ENCODE results near the gene NOX3. TPM values are rescaled to one million over a fixed set of nuclear protein-coding genes. Genes with fewer than 3 reads are reported as not detected.

Gene NOX3
- total and polyA plus RNA-seq, 10 of the 15 experiments (the other 5 are each of a cell fraction or from before 2014, with no cell fraction given): not detected

DNA sequence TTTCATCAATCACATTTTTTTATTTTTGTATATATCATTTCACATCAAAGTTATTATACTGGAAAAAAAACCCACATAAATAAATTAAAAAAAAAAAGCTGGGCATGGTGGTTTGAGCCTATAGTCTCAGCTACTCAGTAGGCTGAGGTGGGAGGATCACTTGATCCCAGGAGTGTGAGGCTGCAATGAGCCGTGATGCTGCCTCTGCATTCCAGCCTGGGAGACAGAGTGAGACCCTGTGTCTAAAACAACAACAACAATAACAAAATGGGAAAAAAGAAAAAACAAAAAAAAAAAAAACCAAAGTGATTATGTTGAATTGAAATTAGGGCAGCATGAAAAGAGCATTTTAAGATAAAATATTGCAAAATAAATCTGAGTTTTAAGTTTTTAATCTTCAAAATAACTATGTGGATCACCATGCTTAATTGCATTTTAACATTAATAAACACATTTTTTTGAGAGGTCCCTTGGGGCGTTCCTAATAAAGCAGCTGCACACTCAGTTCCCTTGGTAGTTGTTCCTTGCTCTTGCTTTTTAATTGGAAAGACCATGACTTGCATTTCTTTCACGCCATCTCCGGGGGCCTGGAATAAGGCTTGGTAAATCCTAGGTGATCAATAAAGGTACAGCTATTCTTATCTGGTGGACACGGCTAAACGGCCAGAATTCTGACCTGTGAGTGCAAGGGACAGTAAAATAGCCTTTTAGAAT, 15.1 kb downstream of the NOX3 start (continued):
- TF ChIP-seq, protein P1, sequence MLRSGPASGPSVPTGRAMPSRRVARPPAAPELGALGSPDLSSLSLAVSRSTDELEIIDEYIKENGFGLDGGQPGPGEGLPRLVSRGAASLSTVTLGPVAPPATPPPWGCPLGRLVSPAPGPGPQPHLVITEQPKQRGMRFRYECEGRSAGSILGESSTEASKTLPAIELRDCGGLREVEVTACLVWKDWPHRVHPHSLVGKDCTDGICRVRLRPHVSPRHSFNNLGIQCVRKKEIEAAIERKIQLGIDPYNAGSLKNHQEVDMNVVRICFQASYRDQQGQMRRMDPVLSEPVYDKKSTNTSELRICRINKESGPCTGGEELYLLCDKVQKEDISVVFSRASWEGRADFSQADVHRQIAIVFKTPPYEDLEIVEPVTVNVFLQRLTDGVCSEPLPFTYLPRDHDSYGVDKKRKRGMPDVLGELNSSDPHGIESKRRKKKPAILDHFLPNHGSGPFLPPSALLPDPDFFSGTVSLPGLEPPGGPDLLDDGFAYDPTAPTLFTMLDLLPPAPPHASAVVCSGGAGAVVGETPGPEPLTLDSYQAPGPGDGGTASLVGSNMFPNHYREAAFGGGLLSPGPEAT (IDR thresholded peaks at IDR 0.05; ENCODE audit: low read depth): no peak
- TF ChIP-seq, protein P2, sequence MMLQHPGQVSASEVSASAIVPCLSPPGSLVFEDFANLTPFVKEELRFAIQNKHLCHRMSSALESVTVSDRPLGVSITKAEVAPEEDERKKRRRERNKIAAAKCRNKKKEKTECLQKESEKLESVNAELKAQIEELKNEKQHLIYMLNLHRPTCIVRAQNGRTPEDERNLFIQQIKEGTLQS (IDR thresholded peaks at IDR 0.05; ENCODE audit: borderline replicate concordance, extremely low read depth, low read depth, low read length): no peak
- TF ChIP-seq RAD51 (IDR thresholded peaks at IDR 0.05): no peak
- TF ChIP-seq NR2F1 (conservative IDR thresholded peaks at IDR 0.05): no peak
- TF ChIP-seq, protein P3, sequence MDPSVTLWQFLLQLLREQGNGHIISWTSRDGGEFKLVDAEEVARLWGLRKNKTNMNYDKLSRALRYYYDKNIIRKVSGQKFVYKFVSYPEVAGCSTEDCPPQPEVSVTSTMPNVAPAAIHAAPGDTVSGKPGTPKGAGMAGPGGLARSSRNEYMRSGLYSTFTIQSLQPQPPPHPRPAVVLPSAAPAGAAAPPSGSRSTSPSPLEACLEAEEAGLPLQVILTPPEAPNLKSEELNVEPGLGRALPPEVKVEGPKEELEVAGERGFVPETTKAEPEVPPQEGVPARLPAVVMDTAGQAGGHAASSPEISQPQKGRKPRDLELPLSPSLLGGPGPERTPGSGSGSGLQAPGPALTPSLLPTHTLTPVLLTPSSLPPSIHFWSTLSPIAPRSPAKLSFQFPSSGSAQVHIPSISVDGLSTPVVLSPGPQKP (IDR thresholded peaks at IDR 0.05; ENCODE audit: low read depth, low read length): no peak
- TF ChIP-seq POLR2A (IDR thresholded peaks at IDR 0.05; ENCODE audit: low read depth, low read length): no peak
- TF ChIP-seq MEF2A (IDR thresholded peaks at IDR 0.05; ENCODE audit: insufficient read depth, low read depth, low read length): no peak
- TF ChIP-seq, protein P4, sequence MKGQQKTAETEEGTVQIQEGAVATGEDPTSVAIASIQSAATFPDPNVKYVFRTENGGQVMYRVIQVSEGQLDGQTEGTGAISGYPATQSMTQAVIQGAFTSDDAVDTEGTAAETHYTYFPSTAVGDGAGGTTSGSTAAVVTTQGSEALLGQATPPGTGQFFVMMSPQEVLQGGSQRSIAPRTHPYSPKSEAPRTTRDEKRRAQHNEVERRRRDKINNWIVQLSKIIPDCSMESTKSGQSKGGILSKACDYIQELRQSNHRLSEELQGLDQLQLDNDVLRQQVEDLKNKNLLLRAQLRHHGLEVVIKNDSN (IDR thresholded peaks at IDR 0.05; ENCODE audit: borderline replicate concordance, extremely low read length, insufficient read depth, low read depth, low read length): no peak
- no peak for TF ChIP-seq SUZ12 (IDR thresholded peaks at IDR 0.05; ENCODE audit: unreplicated experiment)
